Measurements from ENCODE around the gene MVB12B.

The MVB12B gene

DNA sequence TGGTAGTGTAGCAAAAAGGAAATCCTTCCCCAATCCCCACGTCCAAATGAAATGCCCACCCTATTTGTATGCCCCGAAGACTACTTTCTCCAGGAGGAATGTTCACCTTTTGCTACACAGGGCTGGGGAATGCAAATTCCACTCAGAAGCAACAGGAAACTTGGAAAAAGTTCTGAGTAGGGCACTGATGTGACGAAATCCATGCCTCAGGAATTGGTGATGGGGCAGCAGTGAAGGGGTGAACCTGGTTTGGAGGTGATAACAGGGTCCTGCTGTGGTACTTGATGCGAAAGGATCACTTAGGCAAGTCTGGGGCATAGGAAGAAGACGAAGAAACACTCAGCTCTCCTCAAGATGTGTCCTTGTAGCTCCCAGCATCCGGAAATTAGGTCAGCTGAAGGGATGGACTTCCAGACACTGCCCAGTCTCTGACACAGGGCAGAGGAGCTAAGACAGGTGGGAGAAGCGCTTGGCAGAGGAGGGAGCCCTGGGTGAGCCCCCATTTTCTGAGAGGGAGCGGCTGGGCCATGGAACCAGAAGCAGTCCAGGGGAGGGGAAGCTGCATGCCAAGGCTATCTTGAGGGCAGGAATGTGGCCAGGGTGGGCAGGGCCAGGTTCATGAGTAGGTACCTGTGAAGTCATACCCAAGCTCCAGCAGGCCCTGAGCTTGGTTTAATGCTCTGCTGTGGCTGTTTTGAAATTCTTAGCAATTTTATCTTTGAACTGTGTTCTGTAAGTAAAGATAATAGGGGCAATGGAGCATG is 22.2 kb upstream of the MVB12B start:
- DNase-seq, result no peak

- no peak for DNase-seq
These were observed 21.7 kb upstream of the MVB12B start for GRCh38 chr9:126304971-126305320.

- no peak for DNase-seq
These were observed 20.5 kb upstream of the MVB12B start for GRCh38 chr9:126306071-126306647.

GRCh38 chr9:126307322-126308061 is 19.1 kb upstream of the MVB12B start:
- no peak for DNase-seq

- DNase-seq, result no peak
These were observed 17.0 kb upstream of the MVB12B start for GRCh38 chr9:126309427-126310189.

- no peak for DNase-seq
These were observed 13.8 kb upstream of the MVB12B start for GRCh38 chr9:126312584-126313551.

DNA sequence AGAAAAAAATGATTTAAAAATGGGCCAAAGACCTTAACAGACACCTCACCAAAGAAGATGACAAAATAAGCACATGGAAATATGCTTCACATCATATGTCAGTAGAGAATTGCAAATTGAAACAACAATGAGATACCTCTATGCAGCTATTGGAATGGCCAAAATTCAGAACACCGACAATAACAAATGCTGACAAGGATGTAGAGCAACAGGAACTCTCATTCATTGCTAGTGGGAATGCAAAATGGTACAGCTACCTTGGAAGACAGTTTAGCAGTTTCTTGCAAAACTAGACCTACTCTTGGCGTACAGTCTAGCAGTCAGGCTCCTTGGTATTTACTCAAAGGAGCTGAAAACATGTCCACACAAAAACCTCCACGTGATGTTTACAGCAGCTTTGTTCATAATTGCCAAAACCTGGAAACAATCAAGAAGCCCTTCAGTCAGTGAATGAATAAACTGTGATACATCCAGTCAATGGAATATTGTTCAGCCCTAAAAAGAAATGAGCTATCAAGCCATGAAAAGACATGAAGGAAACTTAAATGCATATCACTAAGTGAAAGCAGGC is 10.5 kb upstream of the MVB12B start:
- no peak for DNase-seq

DNA sequence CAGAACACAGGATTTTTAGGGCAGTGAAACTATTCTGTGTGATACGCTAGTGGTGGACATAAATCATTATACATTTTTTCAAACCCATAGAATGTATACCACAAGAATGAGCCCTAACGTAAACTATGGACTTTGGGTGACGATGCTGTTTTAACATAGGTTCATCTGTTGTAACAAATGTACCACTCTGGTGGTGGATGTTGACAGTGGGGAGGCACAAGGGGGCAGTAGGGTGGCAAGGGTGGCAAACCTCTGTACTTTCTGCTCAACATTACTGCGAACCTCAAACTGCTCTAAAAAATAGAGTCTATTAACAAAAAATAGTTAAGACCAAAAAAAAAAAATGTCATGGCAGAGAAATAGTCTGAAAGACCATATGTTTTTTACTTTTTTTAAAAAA is 9.1 kb upstream of the MVB12B start:
- DNase-seq, result no peak

DNA sequence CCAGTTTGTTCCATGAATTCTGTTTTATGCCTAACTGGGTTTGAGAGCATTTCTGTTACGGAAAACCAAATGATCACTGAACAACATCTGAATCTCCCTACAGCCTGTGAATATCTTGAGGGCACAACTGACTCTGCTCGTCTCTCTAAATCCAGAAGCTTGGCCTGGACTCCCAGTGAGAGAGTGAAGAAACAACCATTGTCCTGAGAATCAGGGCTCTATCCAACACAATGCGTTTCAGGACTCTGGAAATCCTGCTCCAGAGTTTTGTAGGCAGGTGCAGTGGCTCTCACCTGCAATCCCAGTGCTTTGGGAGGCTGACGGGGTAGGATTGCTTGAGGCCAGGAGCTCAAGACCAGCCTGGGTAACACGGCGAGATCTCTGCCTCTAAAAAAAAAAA is 7.8 kb upstream of the MVB12B start:
- DNase-seq, result no peak

GRCh38 chr9:126319671-126320070 is 7.0 kb upstream of the MVB12B start:
- DNase-seq, result no peak

GRCh38 chr9:126320158-126320922 is 6.3 kb upstream of the MVB12B start:
- no peak for DNase-seq

DNA sequence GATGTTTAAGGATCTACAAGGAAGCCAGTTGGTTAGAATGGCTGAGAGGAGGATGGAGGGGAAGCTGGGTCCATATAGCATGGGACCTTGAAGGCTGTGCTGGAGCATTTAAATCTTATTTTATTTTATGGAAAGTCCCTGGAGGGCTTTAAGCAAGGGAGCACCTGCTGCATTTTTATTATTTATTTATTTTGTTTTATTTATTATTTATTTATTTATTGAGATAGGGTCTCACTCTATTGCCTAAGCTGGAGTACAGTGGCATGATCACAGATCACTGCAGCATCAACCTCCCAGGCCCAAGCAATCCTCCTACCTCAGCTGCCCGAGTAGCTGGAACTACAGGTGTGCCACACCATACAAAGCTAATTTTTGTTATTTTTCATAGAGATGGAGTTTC is 4.9 kb upstream of the MVB12B start:
- DNase-seq, result no peak

DNA sequence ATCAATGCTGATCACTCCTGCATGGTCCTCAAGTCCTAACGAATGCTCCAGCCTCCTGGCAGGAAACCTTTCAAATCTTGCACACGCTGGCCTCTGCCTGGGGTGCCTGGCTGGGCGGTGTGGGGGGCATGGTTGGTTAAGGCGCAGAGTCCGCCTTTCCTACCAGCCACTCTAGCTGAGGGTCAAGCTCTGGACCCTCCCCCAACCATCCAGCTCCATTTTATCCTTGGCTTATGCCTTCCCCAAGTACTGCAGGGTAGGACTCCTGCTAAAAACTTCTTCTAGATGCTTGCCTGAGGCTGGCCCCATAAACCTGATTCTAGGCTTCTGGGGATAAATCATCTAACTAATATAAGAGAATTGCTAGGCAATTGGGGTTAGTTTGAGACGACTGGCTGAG is 808 bp upstream of the MVB12B start:
- DNase-seq, result no peak

DNA sequence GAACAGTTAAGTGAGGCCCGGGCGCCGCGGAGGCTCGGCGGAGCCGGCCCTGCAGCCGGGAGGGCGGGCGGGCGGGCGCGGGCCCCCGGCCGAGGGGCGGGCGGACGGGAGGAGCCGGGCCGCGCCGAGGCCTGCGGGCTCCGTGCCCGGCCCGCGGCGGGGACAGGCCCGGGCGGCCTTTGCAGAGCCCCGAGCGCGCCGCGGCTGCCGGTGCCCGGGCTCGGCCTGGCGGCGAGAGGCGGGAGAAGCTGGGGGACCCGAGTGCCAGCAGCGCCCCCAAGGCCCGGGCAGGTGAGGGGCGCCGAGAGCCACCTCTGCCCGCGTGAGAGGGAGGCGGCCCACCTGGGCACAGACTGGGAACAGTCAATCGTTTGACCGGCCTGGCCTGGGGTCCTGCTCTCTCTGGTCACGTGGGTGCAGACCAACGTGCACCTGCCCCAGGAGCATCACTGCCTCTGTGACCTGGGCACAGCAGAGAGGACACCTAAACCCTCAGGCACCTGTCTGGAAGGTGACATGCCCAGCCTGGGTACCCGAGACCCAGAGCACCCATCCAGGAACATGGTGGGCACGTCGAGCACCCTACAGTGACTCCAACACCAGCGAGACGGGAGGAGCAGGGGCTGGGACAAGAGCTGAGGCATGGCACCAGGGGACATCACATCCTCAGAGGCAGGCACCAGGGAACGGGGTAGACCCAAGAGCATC is 531 bp downstream of the MVB12B start:
- DNase-seq, result no peak

DNA sequence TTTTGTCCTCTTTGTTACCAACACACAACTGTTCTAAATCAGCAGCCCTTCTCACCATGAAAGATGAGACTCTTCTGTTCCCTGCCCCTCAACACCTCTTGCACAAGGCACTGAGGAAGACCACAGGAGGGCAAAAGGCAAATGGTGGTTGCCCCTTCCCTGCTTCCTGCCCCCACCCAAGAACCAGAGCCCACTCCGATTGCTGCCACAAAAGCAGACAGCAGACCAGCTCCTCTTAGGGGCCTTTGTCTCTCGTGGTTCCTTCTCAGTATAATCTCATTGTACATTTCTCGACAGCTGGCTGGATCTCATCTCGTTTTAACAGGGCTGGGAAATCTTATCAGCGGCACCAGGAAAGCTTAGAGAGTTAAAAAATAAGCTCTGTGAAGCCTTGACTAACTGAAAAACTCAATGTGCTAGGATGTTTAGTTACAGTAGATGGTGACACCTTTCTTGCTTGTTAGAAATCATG is 1.1 kb downstream of the MVB12B start:
- DNase-seq, result no peak

DNA sequence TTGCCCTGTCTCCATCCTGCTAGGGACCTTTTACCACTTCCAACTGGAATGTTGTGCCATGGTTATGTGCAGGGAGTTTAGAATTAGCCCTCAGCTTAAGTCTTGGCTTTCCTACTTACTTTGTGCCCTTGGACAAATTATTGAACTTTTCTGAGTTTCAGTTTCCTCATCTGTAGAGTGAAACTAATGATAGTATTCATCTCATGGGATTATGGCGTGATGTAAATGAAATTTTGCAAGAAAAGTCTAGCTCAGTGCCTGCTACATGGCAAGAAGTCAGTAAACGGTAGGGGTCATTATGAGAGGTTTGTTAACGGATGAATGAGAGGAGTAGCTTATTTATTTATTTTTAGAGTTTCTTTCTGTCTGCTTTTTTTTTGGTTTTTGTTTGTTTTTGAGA is 1.8 kb downstream of the MVB12B start:
- no peak for DNase-seq

- DNase-seq, result no peak
These were observed 3.0 kb downstream of the MVB12B start for GRCh38 chr9:126329476-126330275.

GRCh38 chr9:126330536-126330935 is 3.9 kb downstream of the MVB12B start:
- no peak for DNase-seq

DNA sequence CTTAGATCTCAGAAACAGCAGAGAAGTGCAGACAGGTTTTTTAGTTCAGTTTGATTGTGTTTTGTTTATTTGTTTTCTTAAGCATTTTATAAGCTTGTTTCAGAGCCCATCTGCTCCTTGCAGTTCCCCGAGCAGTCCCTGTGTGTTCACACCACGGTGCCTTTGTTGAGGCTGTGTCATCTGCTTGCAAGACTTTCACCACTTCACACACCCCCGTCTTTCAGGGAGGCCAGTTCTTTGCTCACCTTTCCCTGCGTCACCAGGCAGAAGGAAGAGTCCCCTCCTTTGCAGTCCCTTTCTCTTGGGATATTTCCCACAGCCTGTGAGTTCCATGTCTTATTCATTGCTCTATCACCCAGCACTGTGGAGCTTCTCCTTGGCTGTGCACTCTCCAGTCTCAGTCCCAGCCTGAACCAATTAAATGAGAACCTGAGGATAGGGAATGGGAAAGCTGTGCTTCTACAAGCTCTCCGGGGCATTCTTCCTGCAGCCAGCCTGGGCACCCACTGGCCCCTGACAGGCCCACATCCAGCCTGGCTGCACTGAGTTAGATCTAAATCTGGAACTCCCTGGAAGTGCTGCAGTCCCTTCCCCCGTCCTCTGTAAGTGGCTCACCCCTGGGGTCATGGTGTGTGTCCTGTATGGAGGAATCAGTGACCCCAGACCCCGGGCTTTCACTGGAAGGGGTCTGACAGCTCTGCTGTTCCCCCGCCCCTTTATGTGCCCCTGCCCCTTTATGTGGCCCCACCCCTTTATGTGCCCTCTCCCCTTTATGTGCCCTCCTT is 5.5 kb downstream of the MVB12B start:
- no peak for DNase-seq
